NCI-H1417 (cell line): ENCODE measurements around the gene NOP9.

ENCODE experiments used
- DNase-seq, 3 experiments: peaks; one replicate each; lab custom pipeline; 2025; lab: John Stamatoyannopoulos, UW

Gene NOP9

GRCh38 chr14:24263848-24264247 is 35.8 kb upstream of the NOP9 start:
- DNase-seq = no peak

GRCh38 chr14:24264298-24264697 is 35.4 kb upstream of the NOP9 start:
- DNase-seq = no peak

GRCh38 chr14:24266344-24267244 is 33.1 kb upstream of the NOP9 start:
- DNase-seq = no peak

- no peak for DNase-seq
Measured at GRCh38 chr14:24267516-24267915, 32.1 kb upstream of the NOP9 start.

GRCh38 chr14:24268225-24268624 is 31.4 kb upstream of the NOP9 start:
- no peak for DNase-seq

GRCh38 chr14:24269368-24269767 is 30.3 kb upstream of the NOP9 start:
- no peak for DNase-seq

GRCh38 chr14:24269910-24270536 is 29.6 kb upstream of the NOP9 start:
- no peak for DNase-seq

- DNase-seq = no peak
Measured at GRCh38 chr14:24270537-24271133, 29.0 kb upstream of the NOP9 start.

- peak; percentile 94 to 98 (median 96) for DNase-seq
Measured at GRCh38 chr14:24271134-24271833, 28.4 kb upstream of the NOP9 start, which contains the start of gene RABGGTA. TSS of gene RABGGTA (minus strand) at chr14:24271597. CDS start at chr14:24271115, 482 bp downstream.

GRCh38 chr14:24271834-24272263 is 27.8 kb upstream of the NOP9 start:
- DNase-seq = no peak

- no peak for DNase-seq
Measured at GRCh38 chr14:24272467-24272866, 27.2 kb upstream of the NOP9 start.

GRCh38 chr14:24273422-24273998 is 26.1 kb upstream of the NOP9 start:
- DNase-seq = no peak

GRCh38 chr14:24274101-24274543 is 25.5 kb upstream of the NOP9 start:
- no peak for DNase-seq

GRCh38 chr14:24277071-24277470 is 22.6 kb upstream of the NOP9 start:
- DNase-seq = no peak

GRCh38 chr14:24277606-24278321 is 21.9 kb upstream of the NOP9 start:
- no peak for DNase-seq

GRCh38 chr14:24278424-24278823 is 21.2 kb upstream of the NOP9 start:
- no peak for DNase-seq

GRCh38 chr14:24279301-24280186 is 20.1 kb upstream of the NOP9 start:
- DNase-seq = peak in 1 of 3 experiments; percentile 21

GRCh38 chr14:24280797-24281460 is 18.7 kb upstream of the NOP9 start:
- DNase-seq = no peak

- no peak for DNase-seq
Measured at GRCh38 chr14:24281636-24282035, 18.0 kb upstream of the NOP9 start.
